ENCODE data around the gene FKBP1B.
"Not testable (repeated sequence)": the region's sequence is repeated elsewhere in the genome, so short reads cannot be mapped to it uniquely, and the experiment has no call there.

FKBP1B gene

DNA sequence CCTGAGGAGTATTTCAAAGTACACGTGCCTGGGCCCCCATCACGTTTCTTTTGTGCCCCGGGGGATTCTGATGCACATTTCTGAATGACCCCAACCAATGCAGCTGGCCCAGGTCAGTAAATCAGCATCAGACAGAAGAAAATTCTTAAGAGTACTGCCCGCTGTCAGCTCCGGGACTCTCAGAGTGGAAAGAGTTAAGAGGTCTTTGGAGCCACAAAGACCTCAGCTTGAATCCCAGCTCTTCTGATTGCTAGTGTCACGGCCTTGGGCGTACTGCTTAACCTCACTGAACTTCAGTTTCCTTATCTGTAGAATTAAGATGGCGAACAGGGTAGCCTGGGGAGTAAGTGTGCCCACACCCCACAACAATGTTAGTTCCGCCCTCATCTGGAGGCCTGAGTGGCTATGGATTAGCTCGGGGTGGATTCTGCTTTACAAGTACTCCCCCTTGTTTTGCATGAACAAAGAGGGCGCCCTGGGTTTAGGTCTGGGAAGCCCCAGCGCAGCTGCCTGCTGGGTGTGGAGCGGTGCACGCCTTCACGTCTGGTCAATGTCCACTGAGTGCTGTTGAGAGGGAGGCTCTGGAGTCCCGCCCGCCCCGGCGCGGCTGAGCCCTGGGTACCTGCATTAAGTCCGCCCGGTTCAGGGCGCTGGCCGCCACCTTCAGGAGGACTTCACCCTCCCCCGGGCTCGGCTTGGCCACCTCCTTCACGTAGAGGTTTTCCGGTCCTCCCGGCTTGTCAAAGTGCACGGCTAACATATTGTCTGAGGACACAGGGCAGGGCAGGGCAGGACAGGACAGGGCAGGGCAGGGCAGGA lies 34.2 kb downstream of the FKBP1B start:
- peak; percentile 87 for DNase-seq (ENCODE audit: low spot score)
- TF ChIP-seq, protein P1, sequence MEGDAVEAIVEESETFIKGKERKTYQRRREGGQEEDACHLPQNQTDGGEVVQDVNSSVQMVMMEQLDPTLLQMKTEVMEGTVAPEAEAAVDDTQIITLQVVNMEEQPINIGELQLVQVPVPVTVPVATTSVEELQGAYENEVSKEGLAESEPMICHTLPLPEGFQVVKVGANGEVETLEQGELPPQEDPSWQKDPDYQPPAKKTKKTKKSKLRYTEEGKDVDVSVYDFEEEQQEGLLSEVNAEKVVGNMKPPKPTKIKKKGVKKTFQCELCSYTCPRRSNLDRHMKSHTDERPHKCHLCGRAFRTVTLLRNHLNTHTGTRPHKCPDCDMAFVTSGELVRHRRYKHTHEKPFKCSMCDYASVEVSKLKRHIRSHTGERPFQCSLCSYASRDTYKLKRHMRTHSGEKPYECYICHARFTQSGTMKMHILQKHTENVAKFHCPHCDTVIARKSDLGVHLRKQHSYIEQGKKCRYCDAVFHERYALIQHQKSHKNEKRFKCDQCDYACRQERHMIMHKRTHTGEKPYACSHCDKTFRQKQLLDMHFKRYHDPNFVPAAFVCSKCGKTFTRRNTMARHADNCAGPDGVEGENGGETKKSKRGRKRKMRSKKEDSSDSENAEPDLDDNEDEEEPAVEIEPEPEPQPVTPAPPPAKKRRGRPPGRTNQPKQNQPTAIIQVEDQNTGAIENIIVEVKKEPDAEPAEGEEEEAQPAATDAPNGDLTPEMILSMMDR (IDR thresholded peaks at IDR 0.05; ENCODE audit: extremely low read depth, missing control alignments) = no peak

DNA sequence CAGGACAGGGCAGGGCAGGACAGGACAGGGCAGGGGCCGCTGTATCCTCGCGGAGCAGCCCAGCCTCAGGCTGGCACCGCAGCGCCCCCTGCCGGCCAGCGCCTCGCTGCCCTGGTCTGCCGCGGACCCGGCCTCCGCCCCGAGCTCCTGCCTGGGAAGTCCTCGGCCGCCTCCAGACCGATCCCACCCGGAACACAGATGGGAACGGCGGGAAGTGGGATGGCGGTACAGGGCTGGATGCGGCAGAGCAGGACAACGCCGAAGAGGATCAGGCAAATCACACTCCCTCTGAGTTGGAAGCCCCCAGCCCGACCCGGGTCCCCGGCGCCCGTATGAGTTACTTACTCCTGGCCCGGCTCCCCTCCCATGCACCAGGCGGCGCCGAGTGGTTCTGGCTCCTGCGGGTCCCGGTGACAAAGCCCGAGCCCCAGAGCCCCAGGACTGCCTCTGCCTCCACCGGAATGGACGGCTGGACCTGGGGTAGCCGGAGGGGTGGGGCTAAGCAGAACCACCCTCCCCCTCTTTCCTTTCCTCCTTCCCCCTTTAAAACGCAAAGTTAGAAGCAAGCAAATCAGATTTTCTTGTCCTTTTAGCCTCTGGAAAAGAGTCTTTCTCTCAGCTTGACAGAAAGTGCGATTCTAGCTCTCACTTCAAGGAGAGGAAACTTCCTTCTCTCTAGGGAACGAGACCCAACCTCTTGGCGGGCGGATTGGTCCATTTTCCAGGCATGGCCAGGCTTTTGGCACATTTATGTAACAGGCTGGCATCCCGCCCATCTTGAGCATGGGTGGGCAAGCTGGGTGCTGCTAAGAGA lies 35.1 kb downstream of the FKBP1B start, which contains the start of gene TP53I3:
Gene TP53I3, minus strand, starts transcription at position 449 of the 814 bp plus-strand sequence. CDS start 508 bp downstream, outside the sequence.
- DNase-seq (ENCODE audit: low spot score) = peak; percentile 88
- TF ChIP-seq, protein P1 (IDR thresholded peaks at IDR 0.05; ENCODE audit: extremely low read depth, missing control alignments) = peak; percentile 98

DNA sequence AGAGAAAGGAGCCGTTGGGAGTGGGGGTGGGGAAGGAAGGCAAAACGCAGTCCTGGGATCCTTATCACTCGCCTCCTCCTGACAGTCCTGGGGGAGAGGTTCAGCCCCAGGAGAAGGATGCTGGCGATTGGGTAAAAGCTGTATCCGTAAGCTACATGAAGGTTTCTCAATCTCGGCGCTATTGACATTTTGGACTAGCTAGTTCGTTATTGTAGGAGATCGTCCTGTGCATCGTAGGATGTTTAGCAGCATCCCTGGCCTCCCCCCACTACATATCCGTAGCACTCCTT lies 35.6 kb downstream of the FKBP1B start:
- no peak for DNase-seq (ENCODE audit: low spot score)
- TF ChIP-seq, protein P1 (IDR thresholded peaks at IDR 0.05; ENCODE audit: extremely low read depth, missing control alignments) = no peak

DNA sequence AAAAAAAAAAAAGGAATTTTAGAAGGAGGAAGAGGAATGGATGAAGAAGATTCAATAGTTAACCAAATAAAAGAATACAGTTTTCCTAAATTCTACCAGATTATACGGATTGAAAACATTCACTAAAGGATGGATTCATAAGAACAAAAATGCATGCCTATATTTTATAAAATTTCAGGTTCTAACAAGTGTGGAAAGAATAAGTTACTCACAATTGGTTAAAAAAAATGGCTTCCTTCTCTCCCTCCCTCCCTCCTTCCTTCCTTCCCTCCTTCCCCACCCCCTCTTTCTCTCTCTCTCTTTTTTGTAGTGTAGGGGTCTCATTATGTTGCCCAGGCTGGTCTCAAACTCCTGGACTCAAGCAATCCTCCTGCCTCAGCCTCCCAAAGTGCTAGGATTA lies 36.7 kb downstream of the FKBP1B start:
- DNase-seq (ENCODE audit: low spot score) = no peak
- TF ChIP-seq, protein P1 (IDR thresholded peaks at IDR 0.05; ENCODE audit: extremely low read depth, missing control alignments) = no peak

DNA sequence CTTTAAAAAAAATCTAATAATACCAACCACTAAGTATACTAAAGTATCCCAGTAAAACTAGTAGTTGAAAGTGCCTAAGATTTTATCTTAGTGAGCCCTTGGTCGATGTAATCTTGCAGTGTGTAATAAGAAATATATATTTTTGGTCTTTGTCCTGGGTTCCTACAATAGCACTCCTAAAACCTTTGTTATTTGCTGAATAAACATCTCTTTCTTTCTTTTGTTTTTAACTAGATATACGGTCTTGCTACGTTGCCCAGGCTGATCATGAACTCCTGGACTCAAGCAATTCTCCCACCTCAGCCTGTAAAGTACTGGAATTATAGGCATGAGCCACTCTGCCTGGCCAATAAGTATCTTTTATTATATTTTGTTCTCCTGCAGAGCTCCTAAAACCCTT lies 37.5 kb downstream of the FKBP1B start:
- TF ChIP-seq, protein P1 (IDR thresholded peaks at IDR 0.05; ENCODE audit: extremely low read depth, missing control alignments) = no peak
- no peak for DNase-seq (ENCODE audit: low spot score)

DNA sequence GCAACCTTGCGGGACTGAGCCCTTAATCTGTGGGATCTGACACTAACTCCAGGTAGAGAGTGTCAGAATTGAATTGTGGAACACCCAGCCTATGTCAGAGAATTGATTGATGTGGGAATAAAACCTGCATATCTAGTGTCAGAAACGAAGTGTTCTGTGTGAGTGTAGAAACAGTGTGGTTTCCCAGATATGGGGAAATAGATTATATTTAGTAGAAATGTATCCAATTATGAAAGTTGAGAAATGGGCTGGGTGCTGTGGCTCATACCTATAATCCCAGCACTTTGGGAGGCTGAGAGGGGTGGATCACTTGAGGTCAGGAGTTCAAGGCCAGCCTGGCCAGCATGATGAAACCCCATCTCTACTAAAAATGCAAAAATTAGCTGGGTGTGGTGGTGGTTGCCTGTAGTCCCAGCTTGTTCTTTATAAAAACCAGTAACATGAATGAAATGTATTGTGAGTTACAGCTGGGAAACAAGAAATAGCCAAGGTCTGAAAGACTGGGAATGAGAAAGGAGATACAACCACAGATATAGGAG lies 39.3 kb downstream of the FKBP1B start:
- no peak for DNase-seq (ENCODE audit: low spot score)
- TF ChIP-seq, protein P1 (IDR thresholded peaks at IDR 0.05; ENCODE audit: extremely low read depth, missing control alignments) = no peak

DNA sequence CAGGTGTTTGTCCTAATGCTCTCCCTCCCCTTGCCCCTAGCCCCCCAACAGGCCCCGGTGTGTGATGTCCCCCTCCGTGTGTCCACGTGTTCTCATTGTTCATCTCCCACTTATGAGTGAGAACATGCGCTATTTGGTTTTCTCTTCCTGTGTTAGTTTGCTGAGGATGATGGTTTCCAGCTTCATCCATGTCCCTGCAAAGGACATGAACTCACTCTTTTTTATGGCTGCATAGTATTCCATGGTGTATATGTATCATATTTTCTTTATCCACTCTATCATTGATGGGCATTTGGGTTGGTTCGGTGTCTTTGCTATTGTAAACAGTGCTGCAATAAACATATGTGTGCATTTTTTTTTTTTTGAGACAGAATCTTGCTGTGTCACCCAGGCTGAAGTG lies 43.7 kb downstream of the FKBP1B start:
- not testable (repeated sequence) for DNase-seq (ENCODE audit: low spot score)

DNA sequence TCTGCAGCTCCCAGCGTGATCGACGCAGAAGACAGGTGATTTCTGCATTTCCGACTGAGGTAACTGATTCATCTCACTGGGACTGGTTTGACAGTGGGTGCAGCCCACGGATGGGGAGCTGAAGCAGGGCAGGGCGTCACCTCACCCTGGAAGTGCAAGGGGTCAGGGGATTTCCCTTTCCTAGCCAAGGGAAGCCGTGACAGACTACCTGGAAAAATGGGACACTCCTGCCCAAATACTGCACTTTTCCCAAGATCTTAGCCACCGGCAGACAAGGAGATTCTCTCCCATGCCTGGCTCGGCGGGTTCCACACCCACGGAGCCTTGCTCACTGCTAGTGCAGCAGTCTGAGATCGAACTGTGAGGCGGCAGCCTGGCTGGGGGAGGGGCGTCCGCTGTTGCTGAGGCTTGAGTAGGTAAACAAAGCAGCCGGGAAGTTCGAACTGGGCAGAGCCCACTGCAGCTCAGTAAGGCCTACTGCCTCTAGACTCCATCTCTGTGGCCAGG lies 45.7 kb downstream of the FKBP1B start:
- not testable (repeated sequence) for DNase-seq (ENCODE audit: low spot score)

DNA sequence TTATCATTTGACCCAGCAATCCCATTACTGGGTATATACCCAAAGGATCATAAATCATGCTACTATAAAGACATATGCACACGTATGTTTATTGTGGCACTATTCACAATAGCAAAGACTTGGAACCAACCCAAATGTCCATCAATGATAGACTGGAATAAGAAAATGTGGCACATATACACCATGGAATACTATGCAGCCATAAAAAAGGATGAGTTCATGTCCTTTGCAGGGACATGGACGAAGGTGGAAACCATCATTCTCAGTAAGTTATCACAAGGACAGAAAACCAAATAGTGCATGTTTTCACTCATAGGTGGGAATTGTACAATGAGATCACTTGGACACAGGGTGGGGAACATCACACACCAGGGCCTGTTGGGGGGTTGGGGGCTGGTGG lies 51.2 kb downstream of the FKBP1B start:
- not testable (repeated sequence) for DNase-seq (ENCODE audit: low spot score)

All from GM20000 (cell line).